Neural cell (in vitro differentiated cells): ENCODE results near the gene C1QB.

Experiments used
- EP300 ChIP-seq: fragments of 450-650 bp; conservative IDR thresholded peaks from 2 replicates; pipeline ENCODE4 v1.6.1; 2014; ENCODE audit warnings: antibody characterized with exemption, mild to moderate bottlenecking, moderate library complexity; ENCODE audit not compliant: poor library complexity, severe bottlenecking
- EZH2 ChIP-seq: fragments of 200-600, 300-800 bp; shearing (Covaris generic), sonication (generic); IDR thresholded peaks from 2 replicates; pipeline ENCODE4 v1.6.1; 2014; ENCODE audit warnings: antibody characterized with exemption, low read length, borderline replicate concordance, mild to moderate bottlenecking; ENCODE audit not compliant: insufficient read depth, poor library complexity, severe bottlenecking
- MXI1 ChIP-seq: fragments of 450-650 bp; conservative IDR thresholded peaks from 2 replicates; pipeline ENCODE4 v1.6.1; 2014; ENCODE audit warnings: antibody characterized with exemption, mild to moderate bottlenecking; ENCODE audit not compliant: poor library complexity, severe bottlenecking
- POLR2AphosphoS5 ChIP-seq: IDR thresholded peaks from 2 replicates; pipeline ENCODE4 v1.6.1; 2012
- RAD21 ChIP-seq: fragments of 450-650 bp; conservative IDR thresholded peaks from 2 replicates; pipeline ENCODE4 v1.6.1; 2014; ENCODE audit warnings: antibody characterized with exemption, mild to moderate bottlenecking, moderate library complexity
- SMC3 ChIP-seq: fragments of 450-650 bp; conservative IDR thresholded peaks from 2 replicates; pipeline ENCODE4 v1.6.1; 2014; ENCODE audit warnings: antibody characterized with exemption, mild to moderate bottlenecking, moderate library complexity; ENCODE audit not compliant: poor library complexity
- TAF1 ChIP-seq: IDR thresholded peaks from 2 replicates; pipeline ENCODE4 v1.6.1; 2012; ENCODE audit warnings: low read depth
- TF ChIP-seq, protein P1 (sequence below): IDR thresholded peaks from 2 replicates; pipeline ENCODE4 v1.6.1; 2012; ENCODE audit warnings: borderline replicate concordance
- TF ChIP-seq, protein P2 (sequence below): fragments of 450-650 bp; IDR thresholded peaks from 2 replicates; pipeline ENCODE4 v1.5.1; 2014; ENCODE audit warnings: antibody characterized with exemption, mild to moderate bottlenecking, moderate library complexity; ENCODE audit not compliant: poor library complexity, severe bottlenecking

- TF ChIP-seq, protein P1, sequence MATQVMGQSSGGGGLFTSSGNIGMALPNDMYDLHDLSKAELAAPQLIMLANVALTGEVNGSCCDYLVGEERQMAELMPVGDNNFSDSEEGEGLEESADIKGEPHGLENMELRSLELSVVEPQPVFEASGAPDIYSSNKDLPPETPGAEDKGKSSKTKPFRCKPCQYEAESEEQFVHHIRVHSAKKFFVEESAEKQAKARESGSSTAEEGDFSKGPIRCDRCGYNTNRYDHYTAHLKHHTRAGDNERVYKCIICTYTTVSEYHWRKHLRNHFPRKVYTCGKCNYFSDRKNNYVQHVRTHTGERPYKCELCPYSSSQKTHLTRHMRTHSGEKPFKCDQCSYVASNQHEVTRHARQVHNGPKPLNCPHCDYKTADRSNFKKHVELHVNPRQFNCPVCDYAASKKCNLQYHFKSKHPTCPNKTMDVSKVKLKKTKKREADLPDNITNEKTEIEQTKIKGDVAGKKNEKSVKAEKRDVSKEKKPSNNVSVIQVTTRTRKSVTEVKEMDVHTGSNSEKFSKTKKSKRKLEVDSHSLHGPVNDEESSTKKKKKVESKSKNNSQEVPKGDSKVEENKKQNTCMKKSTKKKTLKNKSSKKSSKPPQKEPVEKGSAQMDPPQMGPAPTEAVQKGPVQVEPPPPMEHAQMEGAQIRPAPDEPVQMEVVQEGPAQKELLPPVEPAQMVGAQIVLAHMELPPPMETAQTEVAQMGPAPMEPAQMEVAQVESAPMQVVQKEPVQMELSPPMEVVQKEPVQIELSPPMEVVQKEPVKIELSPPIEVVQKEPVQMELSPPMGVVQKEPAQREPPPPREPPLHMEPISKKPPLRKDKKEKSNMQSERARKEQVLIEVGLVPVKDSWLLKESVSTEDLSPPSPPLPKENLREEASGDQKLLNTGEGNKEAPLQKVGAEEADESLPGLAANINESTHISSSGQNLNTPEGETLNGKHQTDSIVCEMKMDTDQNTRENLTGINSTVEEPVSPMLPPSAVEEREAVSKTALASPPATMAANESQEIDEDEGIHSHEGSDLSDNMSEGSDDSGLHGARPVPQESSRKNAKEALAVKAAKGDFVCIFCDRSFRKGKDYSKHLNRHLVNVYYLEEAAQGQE = no peak
- no peak for TF ChIP-seq RAD21
- TF ChIP-seq POLR2AphosphoS5 = no peak
- TF ChIP-seq SMC3 = no peak
- TF ChIP-seq, protein P2, sequence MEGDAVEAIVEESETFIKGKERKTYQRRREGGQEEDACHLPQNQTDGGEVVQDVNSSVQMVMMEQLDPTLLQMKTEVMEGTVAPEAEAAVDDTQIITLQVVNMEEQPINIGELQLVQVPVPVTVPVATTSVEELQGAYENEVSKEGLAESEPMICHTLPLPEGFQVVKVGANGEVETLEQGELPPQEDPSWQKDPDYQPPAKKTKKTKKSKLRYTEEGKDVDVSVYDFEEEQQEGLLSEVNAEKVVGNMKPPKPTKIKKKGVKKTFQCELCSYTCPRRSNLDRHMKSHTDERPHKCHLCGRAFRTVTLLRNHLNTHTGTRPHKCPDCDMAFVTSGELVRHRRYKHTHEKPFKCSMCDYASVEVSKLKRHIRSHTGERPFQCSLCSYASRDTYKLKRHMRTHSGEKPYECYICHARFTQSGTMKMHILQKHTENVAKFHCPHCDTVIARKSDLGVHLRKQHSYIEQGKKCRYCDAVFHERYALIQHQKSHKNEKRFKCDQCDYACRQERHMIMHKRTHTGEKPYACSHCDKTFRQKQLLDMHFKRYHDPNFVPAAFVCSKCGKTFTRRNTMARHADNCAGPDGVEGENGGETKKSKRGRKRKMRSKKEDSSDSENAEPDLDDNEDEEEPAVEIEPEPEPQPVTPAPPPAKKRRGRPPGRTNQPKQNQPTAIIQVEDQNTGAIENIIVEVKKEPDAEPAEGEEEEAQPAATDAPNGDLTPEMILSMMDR = no peak
- no peak for TF ChIP-seq EZH2
- TF ChIP-seq EP300 = no peak
- no peak for TF ChIP-seq MXI1
- no peak for TF ChIP-seq TAF1
Measured at GRCh38 chr1:22680726-22681125, 27.7 kb downstream of the C1QB start.
